ENCODE data around the gene ELP6. TPM values are rescaled to one million over a fixed set of nuclear protein-coding genes. Genes with fewer than 3 reads are reported as not detected.
A peak's percentile ranks its signal among the peaks of the same experiment; 100 is the strongest.

ELP6 gene
- 10 to 100 TPM; 17.1 to 24.3 TPM for total RNA-seq
- 14.4 to 27.9 reads per million in 2 donors for total RNA-seq

DNA sequence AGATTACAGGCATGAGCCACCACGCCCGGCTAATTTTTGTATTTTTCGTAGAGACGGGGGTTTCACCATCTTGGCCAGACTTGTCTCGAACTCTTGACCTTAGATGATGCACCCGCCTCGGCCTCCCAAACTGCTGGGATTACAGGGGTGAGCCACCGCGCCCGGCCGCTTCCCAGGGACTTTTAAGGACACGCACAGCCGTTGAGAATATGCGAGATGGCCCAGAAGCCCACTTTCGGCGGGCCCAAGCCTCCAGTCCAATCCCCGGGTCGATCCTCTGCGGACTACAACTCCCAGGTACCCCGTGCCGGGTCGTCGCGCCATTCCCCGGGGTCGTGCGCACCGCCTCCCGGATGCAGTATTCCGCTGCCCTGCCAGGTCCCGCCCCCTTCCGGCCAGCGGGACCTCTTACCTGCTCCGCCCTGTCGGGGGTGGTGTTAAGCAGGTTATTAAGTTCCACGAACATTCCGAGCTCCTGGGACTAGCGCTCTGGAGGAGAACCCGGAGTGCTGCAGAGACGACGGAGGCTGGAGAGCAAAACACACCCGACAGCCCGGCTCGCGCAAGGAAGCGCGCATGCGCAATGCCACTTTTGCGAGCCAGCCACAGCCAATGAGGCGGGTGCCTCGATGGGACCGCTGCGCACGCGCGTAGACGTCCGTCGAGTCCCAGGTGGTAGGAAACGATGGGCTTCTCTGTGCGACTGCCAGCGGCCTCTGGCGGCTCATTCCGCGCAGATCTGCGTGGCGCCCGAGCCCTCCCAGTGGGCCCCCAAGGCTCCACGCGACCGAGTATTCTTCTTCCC, at the start of gene ELP6:
Gene ELP6 (minus strand): TSS at position 588 of the 805 bp plus-strand sequence. CDS start 122 bp downstream, at position 466.
- H3K4me3 Mint-ChIP-seq = peak within 1 kb of the TSS; percentile 93
- no peaks in the 10 kb centered on the region for H3K27me3 Mint-ChIP-seq
- DNase-seq (peak; percentile 95 to 97 (median 96)), ATAC-seq (peak; percentile 96)
- peaks cover 9% of the 10 kb centered on the region for H3K4me1 Mint-ChIP-seq
- no peaks in the 10 kb centered on the region for H3K36me3 Mint-ChIP-seq (ENCODE audit: low read depth)
- no peaks in the 10 kb centered on the region for H3K9me3 ChIP-seq (ENCODE audit: control insufficient read depth, low read length, poor library complexity, severe bottlenecking)
- H3K27ac Mint-ChIP-seq = peak within 1 kb of the TSS; percentile 93

- H3K36me3 Mint-ChIP-seq (ENCODE audit: low read depth) = peaks cover 3% of the 10 kb centered on the region
- H3K9me3 ChIP-seq (ENCODE audit: control insufficient read depth, low read length, poor library complexity, severe bottlenecking) = no peaks in the 10 kb centered on the region
- ATAC-seq (no peak), DNase-seq (no peak)
- H3K27ac Mint-ChIP-seq = no peak overlapping the region
- no peaks in the 10 kb centered on the region for H3K4me1 Mint-ChIP-seq
- H3K4me3 Mint-ChIP-seq = no peak overlapping the region
- H3K27me3 Mint-ChIP-seq = peaks cover 21% of the 10 kb centered on the region
These were observed 42.8 kb upstream of the ELP6 start for GRCh38 chr3:47556351-47556750.

DNA sequence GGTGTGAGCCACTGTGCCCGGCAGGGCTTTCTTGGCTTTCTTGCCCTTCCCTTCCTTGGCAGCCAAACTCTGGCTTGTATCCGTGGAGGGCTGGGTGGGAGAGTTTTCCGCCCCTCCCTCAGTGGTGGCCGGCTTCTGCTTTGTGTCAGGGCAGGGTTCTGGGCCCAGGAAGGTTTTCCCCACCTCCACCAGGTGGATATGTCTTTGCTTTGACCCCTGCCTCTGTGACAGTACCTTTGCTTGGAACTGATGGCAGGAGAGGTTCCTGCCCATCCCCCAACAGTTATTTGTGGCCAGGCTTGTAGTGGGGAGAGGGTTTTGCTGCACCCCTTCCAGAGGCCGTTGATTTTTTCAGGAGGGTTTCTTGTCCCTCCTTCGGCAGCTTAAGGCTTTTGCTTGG, 40.8 kb upstream of the ELP6 start:
- peaks cover 30% of the 10 kb centered on the region for H3K27me3 Mint-ChIP-seq
- ATAC-seq (no peak), DNase-seq (no peak)
- no peak overlapping the region for H3K27ac Mint-ChIP-seq
- H3K4me1 Mint-ChIP-seq = peaks cover 2% of the 10 kb centered on the region
- no peaks in the 10 kb centered on the region for H3K9me3 ChIP-seq (ENCODE audit: control insufficient read depth, low read length, poor library complexity, severe bottlenecking)
- peaks cover 3% of the 10 kb centered on the region for H3K36me3 Mint-ChIP-seq (ENCODE audit: low read depth)
- no peak overlapping the region for H3K4me3 Mint-ChIP-seq

- Mint-ChIP-seq H3K4me3 (no peak overlapping the region), H3K4me1 (peaks cover 2% of the 10 kb centered on the region), H3K27ac (no peak overlapping the region), H3K36me3 (ENCODE audit: low read depth) (peaks cover 3% of the 10 kb centered on the region), H3K27me3 (peaks cover 30% of the 10 kb centered on the region)
- DNase-seq = no peak
- H3K9me3 ChIP-seq (ENCODE audit: control insufficient read depth, low read length, poor library complexity, severe bottlenecking) = no peaks in the 10 kb centered on the region
- ATAC-seq = no peak
These were observed 39.9 kb upstream of the ELP6 start for GRCh38 chr3:47553407-47553806.

DNA sequence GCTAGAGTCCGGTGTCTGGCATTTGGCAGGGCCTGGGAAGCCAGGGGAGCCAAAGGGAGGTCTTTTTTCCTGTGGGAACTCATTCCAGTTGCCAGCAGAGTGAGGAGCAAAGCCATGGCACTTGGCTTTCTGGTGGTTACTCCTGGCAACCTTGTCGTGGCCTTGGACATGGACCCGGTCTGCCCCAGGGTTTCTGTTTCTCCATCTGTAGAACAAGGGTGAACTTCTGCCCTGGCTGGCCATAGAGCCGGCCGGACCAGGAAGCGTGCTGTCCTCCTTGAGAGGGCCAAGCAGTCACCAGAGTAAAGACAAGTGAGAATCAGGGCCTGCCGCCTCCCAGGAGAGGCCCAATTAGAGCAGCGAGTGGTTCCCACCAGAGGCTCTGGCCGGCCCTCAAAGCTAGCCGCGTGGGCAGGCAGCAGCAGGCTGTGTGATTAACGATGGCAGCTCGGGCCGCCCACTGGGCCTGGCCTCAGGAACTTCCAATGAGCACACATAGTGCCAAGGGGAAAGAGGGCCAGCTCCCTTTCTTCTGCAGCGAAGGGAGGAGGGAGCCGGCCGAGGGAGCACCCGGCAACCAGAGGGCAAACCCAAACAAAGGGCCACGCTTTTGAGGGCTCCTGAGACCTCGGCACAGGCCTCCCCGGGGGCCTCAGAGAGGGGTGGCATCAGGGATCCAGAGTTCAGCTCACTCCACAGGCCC, 29.1 kb upstream of the ELP6 start:
- no peak overlapping the region for H3K27ac Mint-ChIP-seq
- no peak for DNase-seq
- H3K4me1 Mint-ChIP-seq = no peaks in the 10 kb centered on the region
- H3K9me3 ChIP-seq (ENCODE audit: control insufficient read depth, low read length, poor library complexity, severe bottlenecking) = no peaks in the 10 kb centered on the region
- no peak overlapping the region for H3K4me3 Mint-ChIP-seq
- ATAC-seq = no peak
- no peaks in the 10 kb centered on the region for H3K36me3 Mint-ChIP-seq (ENCODE audit: low read depth)
- H3K27me3 Mint-ChIP-seq = peaks cover 17% of the 10 kb centered on the region

DNA sequence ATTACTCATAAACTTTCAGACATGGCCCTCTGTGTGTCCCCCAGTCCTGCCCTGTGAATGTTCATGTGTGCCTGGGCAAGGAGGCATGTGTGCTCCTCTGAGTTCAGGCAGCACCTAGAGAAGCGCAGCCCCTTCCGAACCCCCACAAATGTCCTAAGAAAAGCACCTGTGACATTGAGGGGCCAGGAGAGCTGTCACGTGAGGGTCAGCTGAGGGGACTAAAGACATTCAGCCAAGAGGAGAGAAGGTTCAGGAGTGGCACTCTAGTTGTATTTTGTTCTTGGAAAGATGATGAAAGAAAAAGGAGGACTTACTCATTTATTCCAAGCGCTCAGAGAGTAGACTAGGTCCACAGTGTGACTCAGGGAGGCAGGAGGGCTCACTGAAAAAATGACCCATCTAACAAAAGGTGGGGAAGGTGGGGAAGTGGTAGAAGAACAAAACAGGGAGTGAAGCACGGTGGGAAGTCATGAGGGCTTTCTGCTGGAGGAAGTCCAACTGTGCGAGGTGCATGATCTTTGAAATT, 28.1 kb upstream of the ELP6 start:
- H3K27ac Mint-ChIP-seq = no peak overlapping the region
- DNase-seq = no peak
- peaks cover 21% of the 10 kb centered on the region for H3K27me3 Mint-ChIP-seq
- no peaks in the 10 kb centered on the region for H3K9me3 ChIP-seq (ENCODE audit: control insufficient read depth, low read length, poor library complexity, severe bottlenecking)
- ATAC-seq = no peak
- H3K4me1 Mint-ChIP-seq = no peaks in the 10 kb centered on the region
- H3K4me3 Mint-ChIP-seq = no peak overlapping the region
- no peaks in the 10 kb centered on the region for H3K36me3 Mint-ChIP-seq (ENCODE audit: low read depth)

DNA sequence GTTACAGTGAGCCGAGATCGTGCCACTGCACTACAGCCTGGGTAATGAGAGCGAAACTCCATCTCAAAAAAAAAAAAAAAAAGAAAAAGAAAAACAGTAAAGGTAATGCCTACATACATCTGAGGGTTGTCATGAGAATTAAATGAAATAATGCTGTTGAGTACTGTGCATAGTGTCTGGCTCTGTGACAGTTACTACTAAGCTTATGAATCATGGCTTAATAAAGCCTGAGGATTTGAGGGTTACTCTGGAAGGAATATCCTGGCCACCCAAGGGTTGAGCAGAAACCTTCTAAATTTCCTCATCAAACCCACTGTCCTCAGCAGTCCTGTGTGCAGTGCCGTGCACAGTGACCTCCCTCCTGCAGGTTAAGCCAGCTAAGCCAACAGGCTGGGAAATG, 26.8 kb upstream of the ELP6 start:
- ATAC-seq (no peak), DNase-seq (no peak)
- peaks cover 2% of the 10 kb centered on the region for H3K4me1 Mint-ChIP-seq
- H3K27me3 Mint-ChIP-seq = peaks cover 21% of the 10 kb centered on the region
- no peak overlapping the region for H3K27ac Mint-ChIP-seq
- no peak overlapping the region for H3K4me3 Mint-ChIP-seq
- no peaks in the 10 kb centered on the region for H3K36me3 Mint-ChIP-seq (ENCODE audit: low read depth)
- no peaks in the 10 kb centered on the region for H3K9me3 ChIP-seq (ENCODE audit: control insufficient read depth, low read length, poor library complexity, severe bottlenecking)

GRCh38 chr3:47536967-47537366, 23.5 kb upstream of the ELP6 start:
- DNase-seq (no peak), ATAC-seq (no peak)
- no peaks in the 10 kb centered on the region for H3K9me3 ChIP-seq (ENCODE audit: control insufficient read depth, low read length, poor library complexity, severe bottlenecking)
- peaks cover 34% of the 10 kb centered on the region for H3K27me3 Mint-ChIP-seq
- no peak overlapping the region for H3K27ac Mint-ChIP-seq
- H3K4me1 Mint-ChIP-seq = peaks cover 5% of the 10 kb centered on the region
- H3K36me3 Mint-ChIP-seq (ENCODE audit: low read depth) = peaks cover 3% of the 10 kb centered on the region
- no peak overlapping the region for H3K4me3 Mint-ChIP-seq

- Mint-ChIP-seq H3K4me3 (no peak overlapping the region), H3K27ac (no peak overlapping the region), H3K4me1 (peaks cover 5% of the 10 kb centered on the region), H3K27me3 (peaks cover 30% of the 10 kb centered on the region), H3K36me3 (ENCODE audit: low read depth) (peaks cover 3% of the 10 kb centered on the region)
- no peak for ATAC-seq
- H3K9me3 ChIP-seq (ENCODE audit: control insufficient read depth, low read length, poor library complexity, severe bottlenecking) = no peaks in the 10 kb centered on the region
- DNase-seq = no peak
These were observed 22.8 kb upstream of the ELP6 start for GRCh38 chr3:47536221-47536891.

- ATAC-seq (no peak), DNase-seq (no peak)
- Mint-ChIP-seq H3K27me3 (peaks cover 30% of the 10 kb centered on the region), H3K27ac (no peak overlapping the region), H3K36me3 (ENCODE audit: low read depth) (peaks cover 3% of the 10 kb centered on the region), H3K4me1 (peaks cover 5% of the 10 kb centered on the region), H3K4me3 (no peak overlapping the region)
- H3K9me3 ChIP-seq (ENCODE audit: control insufficient read depth, low read length, poor library complexity, severe bottlenecking) = no peaks in the 10 kb centered on the region
These were observed 20.5 kb upstream of the ELP6 start for GRCh38 chr3:47533996-47534454.

- H3K9me3 ChIP-seq (ENCODE audit: control insufficient read depth, low read length, poor library complexity, severe bottlenecking) = no peaks in the 10 kb centered on the region
- DNase-seq (no peak), ATAC-seq (no peak)
- H3K4me1 Mint-ChIP-seq = peaks cover 5% of the 10 kb centered on the region
- peaks cover 3% of the 10 kb centered on the region for H3K36me3 Mint-ChIP-seq (ENCODE audit: low read depth)
- H3K27me3 Mint-ChIP-seq = peaks cover 25% of the 10 kb centered on the region
- no peak overlapping the region for H3K4me3 Mint-ChIP-seq
- no peak overlapping the region for H3K27ac Mint-ChIP-seq
These were observed 20.0 kb upstream of the ELP6 start for GRCh38 chr3:47533481-47533880.

GRCh38 chr3:47527952-47528725, 14.6 kb upstream of the ELP6 start:
- ATAC-seq (no peak), DNase-seq (no peak)
- H3K9me3 ChIP-seq (ENCODE audit: control insufficient read depth, low read length, poor library complexity, severe bottlenecking) = no peaks in the 10 kb centered on the region
- Mint-ChIP-seq H3K4me3 (no peak overlapping the region), H3K36me3 (ENCODE audit: low read depth) (no peaks in the 10 kb centered on the region), H3K27ac (no peak overlapping the region), H3K4me1 (no peaks in the 10 kb centered on the region), H3K27me3 (peaks cover 6% of the 10 kb centered on the region)

All from T-helper 17 cell (primary cell).